Measurements from ENCODE around the gene G6PC3. TPM values are rescaled to one million over a fixed set of nuclear protein-coding genes. Genes with fewer than 3 reads are reported as not detected.

G6PC3 gene
- total and polyA plus RNA-seq, 12 donors, result 51.2 to 254 (median 86.4) TPM

- WGBS, 4 donors, result 72 to 89% (median 80%) methylated on average over 2 to 4 of the region's 4 CpGs
- H3K36me3 ChIP-seq (replicated peaks in 1 of 2), result peaks cover 0 to 31% of the 10 kb centered on the region in 2 donors
- H3K9me3 ChIP-seq (replicated peaks in 1 of 3), result no peaks in the 10 kb centered on the region
- TF ChIP-seq POLR2A (IDR thresholded peaks at IDR 0.05), result no peak
- TF ChIP-seq CTCF (IDR thresholded peaks at IDR 0.05), result no peak
- intact Hi-C loops (cut with DNase I), result loop anchor here in 1 of 2 donors (10.0 kb wide), 1 partner anchor 48 kb away; the partner anchor contains the start of gene LSM12
- DNase-seq, result peak; percentile 59 to 83 (median 79)
- H3K27ac ChIP-seq, result peak overlapping the region in 4 of 5 donors; percentile 30 to 88 (median 59)
- H3K4me3 ChIP-seq, result no peak overlapping the region
- no peaks in the 10 kb centered on the region for H3K27me3 ChIP-seq
- H3K4me1 ChIP-seq (replicated peaks in 1 of 2), result peaks cover 46 to 64% of the 10 kb centered on the region in 2 donors
Measured at GRCh38 chr17:44112284-44113280, 42.0 kb downstream of the G6PC3 start.

- no peaks in the 10 kb centered on the region for H3K9me3 ChIP-seq (replicated peaks in 1 of 3)
- DNase-seq, result no peak
- no peaks in the 10 kb centered on the region for H3K27me3 ChIP-seq
- peaks cover 38 to 56% of the 10 kb centered on the region in 2 donors for H3K4me1 ChIP-seq (replicated peaks in 1 of 2)
- peak overlapping the region in 3 of 5 donors; percentile 32 to 88 (median 86) for H3K27ac ChIP-seq
- WGBS, 4 donors, result 64 to 95% (median 77%) methylated on average over 1 of the region's 1 CpG
- peaks cover 0 to 31% of the 10 kb centered on the region in 2 donors for H3K36me3 ChIP-seq (replicated peaks in 1 of 2)
- H3K4me3 ChIP-seq, result no peak overlapping the region
- TF ChIP-seq POLR2A (IDR thresholded peaks at IDR 0.05) (no peak), CTCF (IDR thresholded peaks at IDR 0.05) (no peak)
- intact Hi-C loops (cut with DNase I), result loop anchor here in 1 of 2 donors (10.0 kb wide), 1 partner anchor 49 kb away; the partner anchor contains the start of gene LSM12
Measured at GRCh38 chr17:44113382-44113781, 42.8 kb downstream of the G6PC3 start.

- H3K36me3 ChIP-seq (replicated peaks in 1 of 2), result peaks cover 0 to 31% of the 10 kb centered on the region in 2 donors
- no peak for DNase-seq
- H3K27me3 ChIP-seq, result no peaks in the 10 kb centered on the region
- peaks cover 33 to 49% of the 10 kb centered on the region in 2 donors for H3K4me1 ChIP-seq (replicated peaks in 1 of 2)
- WGBS, 4 donors, result 63 to 89% (median 84%) methylated on average over 7 to 9 of the region's 9 CpGs
- no peak overlapping the region for H3K4me3 ChIP-seq
- peak overlapping the region in 2 of 5 donors; percentile 28 to 88 for H3K27ac ChIP-seq
- TF ChIP-seq POLR2A (IDR thresholded peaks at IDR 0.05), result no peak
- TF ChIP-seq CTCF (IDR thresholded peaks at IDR 0.05), result no peak
- intact Hi-C loops (cut with DNase I), result loop anchor here in 1 of 2 donors (10.0 kb wide), 1 partner anchor 49 kb away; the partner anchor contains the start of gene LSM12
- no peaks in the 10 kb centered on the region for H3K9me3 ChIP-seq (replicated peaks in 1 of 3)
Measured at GRCh38 chr17:44113868-44114840, 43.6 kb downstream of the G6PC3 start.
